ENCODE measurements around the gene MYF6. TPM values are rescaled to one million over a fixed set of nuclear protein-coding genes. Genes with fewer than 3 reads are reported as not detected.

Gene MYF6
- polyA plus RNA-seq, 3 donors, result not detected

- no peak overlapping the region for H2AFZ ChIP-seq (ENCODE audit: insufficient read depth, low read depth, low read length, poor library complexity, severe bottlenecking)
- no peaks in the 10 kb centered on the region for H3K36me3 ChIP-seq (replicated peaks in 1 of 2; ENCODE audit: control insufficient read depth in 1 of 2, insufficient read depth in 2 of 2, low read length in 2 of 2)
- Mint-ChIP-seq H3K4me1 (peaks cover 7% of the 10 kb centered on the region), H3K27me3 (ENCODE audit: low read depth in 3 of 3) (peaks cover 68 to 89% (median 73%) of the 10 kb centered on the region in 3 donors), H3K4me3 (peak overlapping the region in 1 of 2 donors; percentile 70), H3K9me3 (peaks cover 0 to 35% (median 14%) of the 10 kb centered on the region in 7 donors), H3K27ac (peak overlapping the region in 1 of 7 donors; percentile 1), H3K36me3 (peaks cover 0 to 5% of the 10 kb centered on the region in 2 donors)
- H3K27ac ChIP-seq (ENCODE audit: low read depth in 1 of 2, low read length in 2 of 2), result no peak overlapping the region
- H3K4me3 ChIP-seq (replicated peaks in 1 of 3; ENCODE audit: low read depth in 2 of 3, low read length in 3 of 3), result no peak overlapping the region
- no peaks in the 10 kb centered on the region for H3K4me1 ChIP-seq (ENCODE audit: control insufficient read depth in 1 of 2, insufficient read depth in 2 of 2, low read length in 2 of 2)
- H3K4me2 ChIP-seq (replicated peaks; ENCODE audit: extremely low read depth, low read length, poor library complexity, severe bottlenecking), result no peak overlapping the region
- no peak overlapping the region for H3K9ac ChIP-seq (ENCODE audit: insufficient read depth, low read length, poor library complexity, severe bottlenecking)
- peaks cover 11 to 33% of the 10 kb centered on the region in 2 donors for H3K9me3 ChIP-seq (replicated peaks in 1 of 2; ENCODE audit: control insufficient read depth in 1 of 2, insufficient read depth in 1 of 2, low read length in 2 of 2)
- no peak for DNase-seq
- TF ChIP-seq, protein P1, sequence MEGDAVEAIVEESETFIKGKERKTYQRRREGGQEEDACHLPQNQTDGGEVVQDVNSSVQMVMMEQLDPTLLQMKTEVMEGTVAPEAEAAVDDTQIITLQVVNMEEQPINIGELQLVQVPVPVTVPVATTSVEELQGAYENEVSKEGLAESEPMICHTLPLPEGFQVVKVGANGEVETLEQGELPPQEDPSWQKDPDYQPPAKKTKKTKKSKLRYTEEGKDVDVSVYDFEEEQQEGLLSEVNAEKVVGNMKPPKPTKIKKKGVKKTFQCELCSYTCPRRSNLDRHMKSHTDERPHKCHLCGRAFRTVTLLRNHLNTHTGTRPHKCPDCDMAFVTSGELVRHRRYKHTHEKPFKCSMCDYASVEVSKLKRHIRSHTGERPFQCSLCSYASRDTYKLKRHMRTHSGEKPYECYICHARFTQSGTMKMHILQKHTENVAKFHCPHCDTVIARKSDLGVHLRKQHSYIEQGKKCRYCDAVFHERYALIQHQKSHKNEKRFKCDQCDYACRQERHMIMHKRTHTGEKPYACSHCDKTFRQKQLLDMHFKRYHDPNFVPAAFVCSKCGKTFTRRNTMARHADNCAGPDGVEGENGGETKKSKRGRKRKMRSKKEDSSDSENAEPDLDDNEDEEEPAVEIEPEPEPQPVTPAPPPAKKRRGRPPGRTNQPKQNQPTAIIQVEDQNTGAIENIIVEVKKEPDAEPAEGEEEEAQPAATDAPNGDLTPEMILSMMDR (IDR thresholded peaks at IDR 0.05), result no peak
- H4K20me1 ChIP-seq (ENCODE audit: insufficient read depth, low read length), result no peaks in the 10 kb centered on the region
- intact Hi-C loops (cut with micrococcal nuclease), result no loop called here
- peaks cover 52 to 79% of the 10 kb centered on the region in 2 donors for H3K27me3 ChIP-seq (ENCODE audit: control insufficient read depth in 2 of 2, insufficient read depth in 2 of 2, low read length in 2 of 2)
- 11% methylated on average over 11 of the region's 16 CpGs for WGBS (ENCODE audit: insufficient coverage)
- H3K79me2 ChIP-seq (ENCODE audit: insufficient read depth, low read length), result no peaks in the 10 kb centered on the region
Observed at GRCh38 chr12:80714055-80714454, 6.6 kb downstream of the MYF6 start.

DNA sequence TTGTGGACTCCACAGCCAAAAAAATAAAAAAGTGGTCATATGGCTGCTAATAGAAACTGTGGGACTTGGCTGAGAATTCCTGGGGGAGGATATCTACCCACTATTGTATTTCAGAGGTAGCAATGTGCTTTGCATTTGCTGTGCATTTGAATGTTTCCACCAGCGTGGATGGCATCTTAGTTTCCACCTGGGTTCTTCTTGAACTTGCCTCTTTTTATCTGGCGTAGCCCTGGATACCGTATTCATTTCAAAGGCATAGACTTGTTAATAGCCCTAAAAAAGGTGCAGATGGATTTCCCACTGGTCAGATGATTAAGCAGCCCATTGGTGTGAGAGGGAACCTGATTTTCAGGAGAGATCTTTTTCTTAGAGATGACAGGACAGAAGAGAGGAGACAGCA lies 7.4 kb downstream of the MYF6 start:
- WGBS (ENCODE audit: insufficient coverage), result 11% methylated on average over 3 of the region's 3 CpGs

More for the DNA sequence above, 7.4 kb downstream of the MYF6 start:
- H3K36me3 ChIP-seq (replicated peaks in 1 of 2; ENCODE audit: control insufficient read depth in 1 of 2, insufficient read depth in 2 of 2, low read length in 2 of 2), result no peaks in the 10 kb centered on the region
- intact Hi-C loops (cut with micrococcal nuclease), result no loop called here
- no peak overlapping the region for H3K4me3 ChIP-seq (replicated peaks in 1 of 3; ENCODE audit: low read depth in 2 of 3, low read length in 3 of 3)
- H3K27ac ChIP-seq (ENCODE audit: low read depth in 1 of 2, low read length in 2 of 2), result no peak overlapping the region
- no peaks in the 10 kb centered on the region for H4K20me1 ChIP-seq (ENCODE audit: insufficient read depth, low read length)
- H3K4me1 Mint-ChIP-seq, result peaks cover 5% of the 10 kb centered on the region
- H3K4me3 Mint-ChIP-seq, result peak overlapping the region in 1 of 2 donors; percentile 70
- H3K9ac ChIP-seq (ENCODE audit: insufficient read depth, low read length, poor library complexity, severe bottlenecking), result no peak overlapping the region
- H3K36me3 Mint-ChIP-seq, result peaks cover 0 to 5% of the 10 kb centered on the region in 2 donors
- H3K4me2 ChIP-seq (replicated peaks; ENCODE audit: extremely low read depth, low read length, poor library complexity, severe bottlenecking), result no peak overlapping the region
- H3K4me1 ChIP-seq (ENCODE audit: control insufficient read depth in 1 of 2, insufficient read depth in 2 of 2, low read length in 2 of 2), result no peaks in the 10 kb centered on the region
- peaks cover 62 to 82% (median 69%) of the 10 kb centered on the region in 3 donors for H3K27me3 Mint-ChIP-seq (ENCODE audit: low read depth in 3 of 3)
- no peaks in the 10 kb centered on the region for H3K79me2 ChIP-seq (ENCODE audit: insufficient read depth, low read length)
- peaks cover 52 to 82% of the 10 kb centered on the region in 2 donors for H3K27me3 ChIP-seq (ENCODE audit: control insufficient read depth in 2 of 2, insufficient read depth in 2 of 2, low read length in 2 of 2)
- DNase-seq, result no peak
- TF ChIP-seq, protein P1 (IDR thresholded peaks at IDR 0.05), result no peak
- H3K9me3 Mint-ChIP-seq, result peaks cover 0 to 35% (median 14%) of the 10 kb centered on the region in 7 donors
- H2AFZ ChIP-seq (ENCODE audit: insufficient read depth, low read depth, low read length, poor library complexity, severe bottlenecking), result no peak overlapping the region
- peaks cover 11 to 33% of the 10 kb centered on the region in 2 donors for H3K9me3 ChIP-seq (replicated peaks in 1 of 2; ENCODE audit: control insufficient read depth in 1 of 2, insufficient read depth in 1 of 2, low read length in 2 of 2)
- H3K27ac Mint-ChIP-seq, result no peak overlapping the region

Measured in CD14-positive monocyte (primary cell).